K562 (cell line): Measurements from ENCODE around the gene ITGA3. TPM values are rescaled to one million over a fixed set of nuclear protein-coding genes. Genes with fewer than 3 reads are reported as not detected.

Experiments
- ATAC-seq: fragments of 200-7000 bp; cut with Tn5 transposase; 3 replicates; pipeline ENCODE4 v1.9.1; 2020; ENCODE audit warnings: moderate library complexity
- BruUV-seq: library from RNA; stranded (reverse); fragments of 400-500 nt; replicated peaks from 2 replicates; lab custom pipeline; 2021; lab: Mats Ljungman, UMichigan
- CTCF ChIA-PET: fragments of 300-600 bp; formaldehyde crosslinking; extraction: SDS; loops from one replicate; lab custom pipeline; 2021; ENCODE audit warnings: low intra/inter-chr PET ratio; lab: Yijun Ruan, JAX
- POLR2A ChIA-PET: fragments of 300-600, 350-650 bp; sonication (Branson Sonifier 250); formaldehyde crosslinking; extraction: SDS; loops from one replicate; lab custom pipeline; 2021; ENCODE audit warnings: antibody characterized with exemption, inconsistent platforms; lab: Yijun Ruan, JAX
- DNase-seq, 4 experiments: peaks; one replicate each; pipeline versions ENCODE4 v3.0.0 to v3.0.0-alpha.2; 2011 to 2018; ENCODE audit warnings: low spot score in 3 of 4, mixed read lengths in 3 of 4; ENCODE audit errors: extremely low read depth in 1 of 4
- FAIRE-seq: peaks from 2 replicates; lab custom pipeline; 2011; peaks lifted over from hg19 to GRCh38; lab: Jason Lieb, UNC
- H2AFZ ChIP-seq: 2 replicates; pipeline ENCODE4 v1.6.0; 2011; ENCODE audit warnings: low read depth, low read length, control low read depth, inconsistent platforms
- H3K27ac ChIP-seq: fragments of 200-600 bp; 3 replicates; pipeline ENCODE4 v1.8.0; 2011; ENCODE audit warnings: low read depth, mild to moderate bottlenecking, control low read depth, inconsistent platforms, low read length, moderate library complexity, mixed read lengths; ENCODE audit errors: extremely low read depth
- H3K27me3 ChIP-seq, 2 experiments: fragments of 300-600 bp in 1 of 2; 2 replicates in 1 of 2; 3 replicates in 1 of 2; pipeline versions ENCODE4 v1.6.0 to v1.8.0; 2011; ENCODE audit warnings: inconsistent platforms in 2 of 2, low read length in 2 of 2, mild to moderate bottlenecking in 1 of 2, mixed read lengths in 1 of 2, moderate library complexity in 1 of 2; ENCODE audit not compliant: control insufficient read depth in 2 of 2, insufficient read depth in 2 of 2
- H3K36me3 ChIP-seq: fragments of 300-600 bp; 3 replicates; pipeline ENCODE4 v1.8.0; 2011; ENCODE audit warnings: mild to moderate bottlenecking, low read length, inconsistent platforms; ENCODE audit not compliant: control insufficient read depth, insufficient read depth
- H3K4me1 ChIP-seq, 2 experiments: fragments of 200-600 bp in 1 of 2; replicated peaks in 1 of 2; 2 replicates in 1 of 2; 3 replicates in 1 of 2; pipeline versions ENCODE4 v1.5.1 to v1.8.0; 2011; ENCODE audit warnings: inconsistent platforms in 2 of 2, low read length in 2 of 2, mild to moderate bottlenecking in 1 of 2, mixed read lengths in 1 of 2, moderate library complexity in 1 of 2; ENCODE audit not compliant: control insufficient read depth in 2 of 2, insufficient read depth in 2 of 2
- H3K4me2 ChIP-seq: 2 replicates; pipeline ENCODE4 v1.6.1; 2011; ENCODE audit warnings: low read length, control low read depth, inconsistent platforms, mixed read lengths; ENCODE audit not compliant: insufficient read depth
- H3K4me3 ChIP-seq: fragments of 200-600 bp; sonication (generic), shearing (Covaris generic); 2 replicates; pipeline ENCODE4 v1.5.1; 2016; ENCODE audit warnings: control low read depth, inconsistent platforms
- H3K79me2 ChIP-seq: fragments of 200-600 bp; 3 replicates; pipeline ENCODE4 v1.8.0; 2011; ENCODE audit warnings: low read length, inconsistent platforms; ENCODE audit not compliant: control insufficient read depth, insufficient read depth
- H3K9ac ChIP-seq, 2 experiments: 2 replicates each; pipeline versions ENCODE4 v1.6.0 to v1.6.1; 2011; ENCODE audit warnings: low read depth in 2 of 2, low read length in 2 of 2, control low read depth in 1 of 2, inconsistent platforms in 1 of 2, mild to moderate bottlenecking in 1 of 2, mixed read lengths in 1 of 2; ENCODE audit not compliant: insufficient read depth in 1 of 2
- H3K9me1 ChIP-seq: one replicate; pipeline ENCODE4 v1.6.0; 2011; ENCODE audit warnings: inconsistent platforms, mild to moderate bottlenecking, low read length, moderate library complexity; ENCODE audit not compliant: control insufficient read depth, insufficient read depth
- H3K9me3 ChIP-seq: replicated peaks from 2 replicates; pipeline ENCODE4 v1.5.1; 2011; ENCODE audit warnings: low read depth, low read length, inconsistent platforms; ENCODE audit not compliant: control insufficient read depth, insufficient read depth
- H4K20me1 ChIP-seq: replicated peaks from 2 replicates; pipeline ENCODE4 v1.6.1; 2011; ENCODE audit warnings: low read length, inconsistent platforms, mixed read lengths; ENCODE audit not compliant: control insufficient read depth, insufficient read depth
- KLF6 ChIP-seq: fragments of 250-450 bp; sonication (Bioruptor Pico); IDR thresholded peaks from 2 replicates; pipeline ENCODE4 v1.4.0; 2020; ENCODE audit warnings: mild to moderate bottlenecking, moderate library complexity, borderline replicate concordance
- PHB2 ChIP-seq: fragments of 450-650 bp; IDR thresholded peaks from 2 replicates; pipeline ENCODE4 v1.6.1; 2017; ENCODE audit warnings: low read depth
- SRSF9 ChIP-seq: fragments of 200-400 bp; formaldehyde crosslinking; IDR thresholded peaks from 2 replicates; pipeline ENCODE4 v1.6.1; 2017; ENCODE audit warnings: low read depth, low read length, borderline replicate concordance
- ZNF23 ChIP-seq: fragments of 250-450 bp; sonication (Bioruptor Pico); IDR thresholded peaks from 2 replicates; pipeline ENCODE4 v1.4.0; 2020; ENCODE audit warnings: mild to moderate bottlenecking
- WGBS: fragments of 100-300 bp; shearing (Covaris generic); methylation state at CpG from one replicate; pipeline ENCODE4 v1.1.6; 2016; ENCODE audit warnings: low coverage, mixed read lengths; ENCODE audit not compliant: insufficient coverage; ENCODE audit errors: missing lambda C conversion rate; 5-methylcytosine and 5-hydroxymethylcytosine counted together
- in situ Hi-C: fragments of 300-500 bp; cut with MboI; formaldehyde crosslinking; loops from 4 replicates; pipeline ENCODE4 v1.15.0; 2018; ENCODE audit warnings: inconsistent platforms, mixed read lengths
- intact Hi-C: fragments of 100-400 bp; cut with micrococcal nuclease; formaldehyde crosslinking; loops from 2 replicates; pipeline ENCODE4 v1.14.2; 2022
- polyA plus RNA-seq, 8 experiments: library from polyadenylated mRNA; depleted of rRNA in 4 of 8; stranded (reverse) in 5 of 8; unstranded in 3 of 8; fragments of >200 nt; fragmentation: Nextera tagmentation in 2 of 8; fragmentation: Illumina TruSeq in 1 of 8; extraction: Ambion mirVana in 2 of 8; extraction: Trizol in 1 of 8; gene quantifications; 2 replicates each; pipeline versions ENCODE4 v1.2.1 to v1.2.3, GENCODE V29; 2011 to 2014; ENCODE audit warnings: inconsistent platforms in 1 of 8, missing spikeins in 1 of 8
- total RNA-seq, 7 experiments: library from RNA; depleted of rRNA in 6 of 7; stranded (reverse); fragments of >200 nt in 6 of 7; fragmentation: Illumina TruSeq in 2 of 7; extraction: Trizol in 2 of 7; gene quantifications; 2 replicates each; pipeline versions ENCODE4 v1.2.1 to v1.2.3, GENCODE V29; 2011 to 2021; ENCODE audit warnings: low replicate concordance in 1 of 7

Gene ITGA3
- total and polyA plus RNA-seq, 9 of the 15 experiments (the other 6 are each of a cell fraction or from before 2014, with no cell fraction given): 0.03 to 0.75 (median 0.14) TPM; not detected in 2

GRCh38 chr17:50058296-50058953 lies 2.5 kb downstream of the ITGA3 start:
- 3% methylated on average over 10 of the region's 10 CpGs for WGBS
- Histone ChIP-seq H3K4me3 (no peak overlapping the region), H4K20me1 (peaks cover 3% of the 10 kb centered on the region; the same call in 1 of the 2 replicates), H3K36me3 (no peaks in the 10 kb centered on the region), H3K4me2 (no peak overlapping the region), H3K4me1 (peaks cover 4 to 15% of the 10 kb centered on the region in 2 experiments; a peak in 4 of 5 replicates), H3K9me1 (no peaks in the 10 kb centered on the region), H3K9me3 (no peaks in the 10 kb centered on the region), H3K79me2 (no peaks in the 10 kb centered on the region), H3K9ac (no peak overlapping the region), H2AFZ (no peak overlapping the region), H3K27me3 (peaks cover 16 to 55% of the 10 kb centered on the region in 2 experiments; a peak in 4 of 5 replicates), H3K27ac (no peak overlapping the region)
- DNase-seq (no peak), FAIRE-seq (no peak), ATAC-seq (no peak)
- no peak for TF ChIP-seq ZNF23 (CRISPR knock-in tag)
- no peak for TF ChIP-seq SRSF9
- TF ChIP-seq PHB2: no peak
- BruUV-seq: no TSS peak
- intact Hi-C loops: no loop called here
- ChIA-PET CTCF (no interaction called here), POLR2A (interaction anchor here (0.6 kb wide), 1 partner anchor 35 kb away, joined by 3 read pairs; no protein-coding TSS in a partner anchor)
- in situ Hi-C loops: no loop called here

- ChIA-PET POLR2A (interaction anchor here (0.6 kb wide), 1 partner anchor 34 kb away, joined by 3 read pairs; no protein-coding TSS in a partner anchor), CTCF (no interaction called here)
- Histone ChIP-seq H3K4me1 (peaks cover 0 to 15% of the 10 kb centered on the region in 2 experiments; a peak in 2 of 5 replicates), H4K20me1 (peaks cover 3% of the 10 kb centered on the region; the same call in 1 of the 2 replicates), H2AFZ (no peak overlapping the region), H3K9me3 (no peaks in the 10 kb centered on the region), H3K4me3 (no peak overlapping the region), H3K27ac (no peak overlapping the region), H3K9me1 (no peaks in the 10 kb centered on the region), H3K4me2 (no peak overlapping the region), H3K27me3 (peaks cover 17 to 55% of the 10 kb centered on the region in 2 experiments), H3K79me2 (no peaks in the 10 kb centered on the region), H3K36me3 (no peaks in the 10 kb centered on the region), H3K9ac (no peak overlapping the region)
- no peak for DNase-seq
- WGBS: 0% methylated on average over 4 of the region's 4 CpGs
- intact Hi-C loops: no loop called here
- no peak for FAIRE-seq
- in situ Hi-C loops: no loop called here
- BruUV-seq: no TSS peak
- ATAC-seq: no peak
- no peak for TF ChIP-seq KLF6
Observed at GRCh38 chr17:50059256-50059655, 3.3 kb downstream of the ITGA3 start.
